Measurements from ENCODE around the gene TMEM205.

TMEM205 gene

GRCh38 chr19:11299946-11300810, 45.9 kb downstream of the TMEM205 start:
- H3K4me3 ChIP-seq (ENCODE audit: low read depth, low read length) = no peak overlapping the region
- H3K36me3 ChIP-seq (replicated peaks) = no peaks in the 10 kb centered on the region
- in situ Hi-C loops (cut with HindIII; ENCODE audit: low pct_ligation_motif_present, low sequenced_read_pairs) = no loop called here
- TF ChIP-seq, protein P1, sequence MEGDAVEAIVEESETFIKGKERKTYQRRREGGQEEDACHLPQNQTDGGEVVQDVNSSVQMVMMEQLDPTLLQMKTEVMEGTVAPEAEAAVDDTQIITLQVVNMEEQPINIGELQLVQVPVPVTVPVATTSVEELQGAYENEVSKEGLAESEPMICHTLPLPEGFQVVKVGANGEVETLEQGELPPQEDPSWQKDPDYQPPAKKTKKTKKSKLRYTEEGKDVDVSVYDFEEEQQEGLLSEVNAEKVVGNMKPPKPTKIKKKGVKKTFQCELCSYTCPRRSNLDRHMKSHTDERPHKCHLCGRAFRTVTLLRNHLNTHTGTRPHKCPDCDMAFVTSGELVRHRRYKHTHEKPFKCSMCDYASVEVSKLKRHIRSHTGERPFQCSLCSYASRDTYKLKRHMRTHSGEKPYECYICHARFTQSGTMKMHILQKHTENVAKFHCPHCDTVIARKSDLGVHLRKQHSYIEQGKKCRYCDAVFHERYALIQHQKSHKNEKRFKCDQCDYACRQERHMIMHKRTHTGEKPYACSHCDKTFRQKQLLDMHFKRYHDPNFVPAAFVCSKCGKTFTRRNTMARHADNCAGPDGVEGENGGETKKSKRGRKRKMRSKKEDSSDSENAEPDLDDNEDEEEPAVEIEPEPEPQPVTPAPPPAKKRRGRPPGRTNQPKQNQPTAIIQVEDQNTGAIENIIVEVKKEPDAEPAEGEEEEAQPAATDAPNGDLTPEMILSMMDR (IDR thresholded peaks at IDR 0.05; ENCODE audit: low read depth, low read length, missing control alignments) = no peak
- no peak overlapping the region for H3K27ac ChIP-seq
- H3K27me3 ChIP-seq (replicated peaks) = no peaks in the 10 kb centered on the region
- DNase-seq = no peak

DNA sequence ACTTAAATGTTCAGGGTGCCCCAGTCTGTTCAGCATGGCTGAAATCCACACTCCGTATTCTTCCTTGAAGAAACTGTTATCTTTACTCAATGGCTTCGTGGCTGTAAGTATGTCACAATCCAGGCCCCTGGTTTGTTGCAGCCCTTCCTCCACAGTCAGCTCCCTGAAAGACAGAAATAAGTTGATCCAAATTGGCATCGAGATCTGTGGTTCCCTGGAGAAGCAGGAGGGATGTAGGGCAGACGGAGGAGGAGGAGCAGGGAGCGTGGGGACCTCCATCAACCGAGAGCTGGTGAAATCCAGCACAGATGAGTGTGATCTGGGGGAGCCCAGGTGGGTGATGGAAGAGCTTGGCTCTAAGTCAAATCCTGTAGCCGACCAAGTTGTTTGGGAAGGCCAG, 49.8 kb downstream of the TMEM205 start:
- no peaks in the 10 kb centered on the region for H3K27me3 ChIP-seq (replicated peaks)
- no peaks in the 10 kb centered on the region for H3K36me3 ChIP-seq (replicated peaks)
- no peak overlapping the region for H3K27ac ChIP-seq
- no peak for DNase-seq
- no peak overlapping the region for H3K4me3 ChIP-seq (ENCODE audit: low read depth, low read length)
- in situ Hi-C loops (cut with HindIII; ENCODE audit: low pct_ligation_motif_present, low sequenced_read_pairs) = no loop called here
- TF ChIP-seq, protein P1 (IDR thresholded peaks at IDR 0.05; ENCODE audit: low read depth, low read length, missing control alignments) = no peak

DNA sequence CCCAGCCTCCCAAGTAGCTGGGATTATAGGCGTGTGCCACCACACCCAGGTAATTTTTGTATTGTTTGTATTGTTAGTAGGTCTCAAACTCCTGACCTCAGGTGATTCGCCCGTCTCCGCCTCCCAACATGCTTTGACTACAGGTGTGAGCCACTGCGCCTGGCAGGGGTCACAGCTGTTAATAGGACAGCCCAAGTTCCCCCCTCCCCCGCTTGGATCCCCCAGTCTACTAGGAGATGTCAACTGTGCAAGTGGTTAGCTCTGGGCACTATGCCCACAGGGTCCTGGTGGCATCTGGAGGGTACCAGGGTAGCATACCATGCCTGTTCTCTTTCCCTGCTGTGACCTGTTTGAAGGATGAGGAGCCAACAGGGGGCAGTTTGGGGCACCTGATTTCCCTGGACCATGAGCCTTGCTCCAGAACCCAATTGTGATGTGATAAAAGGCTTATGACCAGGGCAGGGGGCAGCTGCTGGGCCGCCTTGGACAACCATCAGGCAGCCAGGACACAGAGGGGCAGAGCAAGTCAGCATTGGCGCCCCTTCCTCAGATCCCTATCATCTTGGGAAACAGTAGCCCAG, 50.3 kb downstream of the TMEM205 start, which contains the start of gene TSPAN16:
Gene TSPAN16, plus strand, starts transcription at position 496 of the 581 bp plus-strand sequence. CDS start 138 bp downstream, outside the sequence.
- Histone ChIP-seq H3K27me3 (replicated peaks) (no peaks in the 10 kb centered on the region), H3K36me3 (replicated peaks) (no peaks in the 10 kb centered on the region), H3K27ac (no peak within 1 kb of the TSS), H3K4me3 (ENCODE audit: low read depth, low read length) (no peak within 1 kb of the TSS)
- in situ Hi-C loops (cut with HindIII; ENCODE audit: low pct_ligation_motif_present, low sequenced_read_pairs) = no loop called here
- TF ChIP-seq, protein P1 (IDR thresholded peaks at IDR 0.05; ENCODE audit: low read depth, low read length, missing control alignments) = peak; percentile 9
- no peak for DNase-seq

DNA sequence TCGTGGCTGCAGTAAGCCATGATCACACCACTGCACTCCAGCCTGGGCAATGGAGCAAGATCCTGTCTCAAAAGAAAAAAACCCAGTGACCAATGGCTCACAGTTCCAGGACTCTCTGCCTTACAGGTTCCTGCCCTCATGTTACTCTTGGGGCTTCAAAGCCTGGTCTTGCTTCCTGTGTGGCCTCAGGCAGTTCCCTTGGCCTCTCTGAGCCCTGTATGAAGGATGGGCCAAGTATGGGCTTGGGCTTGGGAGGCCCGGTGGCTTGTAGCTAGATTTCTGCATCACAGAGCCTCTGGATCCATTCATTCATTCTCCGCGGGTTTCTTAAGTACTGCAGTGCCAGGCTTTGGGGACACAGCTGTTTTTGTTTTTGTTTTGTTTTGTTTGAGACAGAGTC, 50.9 kb downstream of the TMEM205 start:
- Histone ChIP-seq H3K4me3 (ENCODE audit: low read depth, low read length) (no peak overlapping the region), H3K27me3 (replicated peaks) (no peaks in the 10 kb centered on the region), H3K36me3 (replicated peaks) (no peaks in the 10 kb centered on the region), H3K27ac (no peak overlapping the region)
- in situ Hi-C loops (cut with HindIII; ENCODE audit: low pct_ligation_motif_present, low sequenced_read_pairs) = no loop called here
- TF ChIP-seq, protein P1 (IDR thresholded peaks at IDR 0.05; ENCODE audit: low read depth, low read length, missing control alignments) = no peak
- no peak for DNase-seq

- in situ Hi-C loops (cut with HindIII; ENCODE audit: low pct_ligation_motif_present, low sequenced_read_pairs) = no loop called here
- DNase-seq = peak; percentile 85
- H3K4me3 ChIP-seq (ENCODE audit: low read depth, low read length) = peak overlapping the region; percentile 35
- no peaks in the 10 kb centered on the region for H3K36me3 ChIP-seq (replicated peaks)
- TF ChIP-seq, protein P1 (IDR thresholded peaks at IDR 0.05; ENCODE audit: low read depth, low read length, missing control alignments) = peak; percentile 97
- H3K27me3 ChIP-seq (replicated peaks) = no peaks in the 10 kb centered on the region
- no peak overlapping the region for H3K27ac ChIP-seq
Measured at GRCh38 chr19:11293433-11294389, 52.4 kb downstream of the TMEM205 start.

Measured in brain microvascular endothelial cell (primary cell).